Measurements from ENCODE around the gene CASP5.
"Not testable (repeated sequence)": the region's sequence is repeated elsewhere in the genome, so short reads cannot be mapped to it uniquely, and the experiment has no call there.

Gene CASP5

DNA sequence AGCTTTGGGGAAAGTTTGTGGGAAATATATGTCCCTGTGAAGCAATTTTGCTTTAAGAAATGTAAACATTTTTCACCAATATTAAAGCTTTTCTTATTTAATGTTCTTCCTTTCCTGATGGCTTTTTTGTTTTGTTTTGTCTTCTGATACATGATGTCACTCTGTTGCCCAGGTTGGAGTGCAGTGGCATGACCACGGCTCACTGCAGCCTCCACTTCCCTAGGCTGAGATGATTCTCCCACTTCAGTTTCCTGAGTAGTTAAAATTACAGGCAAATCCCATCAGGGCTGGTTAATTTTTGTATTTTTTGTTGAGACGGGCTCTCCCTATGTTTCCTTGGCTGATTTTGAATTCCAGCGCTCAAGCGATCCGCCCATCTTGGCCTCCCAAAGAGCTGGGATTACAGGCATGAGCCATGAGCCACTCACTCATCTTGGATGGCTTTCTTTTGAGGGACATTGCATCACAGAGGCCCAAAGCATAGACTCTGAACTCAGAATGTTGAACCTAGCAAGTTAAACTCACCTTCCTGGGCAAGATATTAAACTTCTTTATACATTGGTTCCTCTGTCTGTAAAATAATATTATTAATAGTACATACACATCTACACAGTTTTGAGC is 22.8 kb upstream of the CASP5 start:
- H3K27ac ChIP-seq (ENCODE audit: low read length): peak overlapping the region; percentile 93
- ATAC-seq (ENCODE audit: insufficient read depth, low read depth) (no peak), DNase-seq (no peak)
- H3K9me3 ChIP-seq (ENCODE audit: insufficient read depth, low read length, severe bottlenecking): no peaks in the 10 kb centered on the region
- H3K27me3 ChIP-seq (ENCODE audit: insufficient read depth, low read length, poor library complexity): no peaks in the 10 kb centered on the region
- peak overlapping the region in 1 of 2 experiments; percentile 65; a peak in 2 of 4 replicates for H3K4me3 ChIP-seq (ENCODE audit: low read depth in 1 of 2, low read length in 2 of 2)
- no peaks in the 10 kb centered on the region for H4K20me1 ChIP-seq (ENCODE audit: insufficient read depth, low read length)
- H3K36me3 ChIP-seq (ENCODE audit: insufficient read depth, low read length): peaks cover 9% of the 10 kb centered on the region
- TF ChIP-seq EZH2 (IDR thresholded peaks at IDR 0.05; ENCODE audit: borderline replicate concordance, low read depth, low read length, severe bottlenecking): no peak
- no peak for TF ChIP-seq CTCF (IDR thresholded peaks at IDR 0.05; ENCODE audit: borderline replicate concordance, extremely low read depth, low read length, poor library complexity, severe bottlenecking)
- H3K4me2 ChIP-seq (ENCODE audit: insufficient read depth, low read length): peak overlapping the region; percentile 71
- H3K79me2 ChIP-seq (ENCODE audit: insufficient read depth, low read length): peaks cover 15% of the 10 kb centered on the region
- peak overlapping the region; percentile 92 for H2AFZ ChIP-seq (ENCODE audit: low read depth, low read length)
- H3K9ac ChIP-seq (ENCODE audit: low read depth, low read length): peak overlapping the region; percentile 73
- H3K4me1 ChIP-seq (ENCODE audit: insufficient read depth, low read length): peaks cover 41% of the 10 kb centered on the region

- H2AFZ ChIP-seq (ENCODE audit: low read depth, low read length): peak within 1 kb of the TSS; percentile 92
- peaks cover 12% of the 10 kb centered on the region for H3K36me3 ChIP-seq (ENCODE audit: insufficient read depth, low read length)
- H3K79me2 ChIP-seq (ENCODE audit: insufficient read depth, low read length): peaks cover 15% of the 10 kb centered on the region
- H3K9ac ChIP-seq (ENCODE audit: low read depth, low read length): peak within 1 kb of the TSS; percentile 73
- DNase-seq (peak; percentile 75), ATAC-seq (ENCODE audit: insufficient read depth, low read depth) (peak; percentile 97)
- not testable (repeated sequence) for H3K27me3 ChIP-seq (ENCODE audit: insufficient read depth, low read length, poor library complexity); H4K20me1 ChIP-seq (ENCODE audit: insufficient read depth, low read length); H3K9me3 ChIP-seq (ENCODE audit: insufficient read depth, low read length, severe bottlenecking)
- peak within 1 kb of the TSS; percentile 93 for H3K27ac ChIP-seq (ENCODE audit: low read length)
- peak within 1 kb of the TSS; percentile 71 for H3K4me2 ChIP-seq (ENCODE audit: insufficient read depth, low read length)
- H3K4me1 ChIP-seq (ENCODE audit: insufficient read depth, low read length): peaks cover 41% of the 10 kb centered on the region
- H3K4me3 ChIP-seq (ENCODE audit: low read depth in 1 of 2, low read length in 2 of 2): peak within 1 kb of the TSS; percentile 53 to 65; a peak in 3 of 4 replicates
Measured at GRCh38 chr11:105044557-105045524, 21.9 kb upstream of the CASP5 start, which contains the start of gene CARD16. TSS of gene CARD16 (minus strand) at chr11:105045335. CDS start at chr11:105045297, 38 bp downstream.

GRCh38 chr11:105042178-105042577 is 19.2 kb upstream of the CASP5 start:
- H4K20me1 ChIP-seq (ENCODE audit: insufficient read depth, low read length): no peaks in the 10 kb centered on the region
- peaks cover 15% of the 10 kb centered on the region for H3K79me2 ChIP-seq (ENCODE audit: insufficient read depth, low read length)
- peak overlapping the region; percentile 71 for H3K4me2 ChIP-seq (ENCODE audit: insufficient read depth, low read length)
- H3K4me1 ChIP-seq (ENCODE audit: insufficient read depth, low read length): peaks cover 41% of the 10 kb centered on the region
- no peak overlapping the region for H3K9ac ChIP-seq (ENCODE audit: low read depth, low read length)
- TF ChIP-seq EZH2 (IDR thresholded peaks at IDR 0.05; ENCODE audit: borderline replicate concordance, low read depth, low read length, severe bottlenecking) (no peak), CTCF (IDR thresholded peaks at IDR 0.05; ENCODE audit: borderline replicate concordance, extremely low read depth, low read length, poor library complexity, severe bottlenecking) (no peak)
- H3K36me3 ChIP-seq (ENCODE audit: insufficient read depth, low read length): peaks cover 12% of the 10 kb centered on the region
- no peaks in the 10 kb centered on the region for H3K27me3 ChIP-seq (ENCODE audit: insufficient read depth, low read length, poor library complexity)
- H3K27ac ChIP-seq (ENCODE audit: low read length): no peak overlapping the region
- H3K4me3 ChIP-seq (ENCODE audit: low read depth in 1 of 2, low read length in 2 of 2): peak overlapping the region in 1 of 2 experiments; percentile 25; a peak in 1 of 4 replicates
- DNase-seq (no peak), ATAC-seq (ENCODE audit: insufficient read depth, low read depth) (no peak)
- H2AFZ ChIP-seq (ENCODE audit: low read depth, low read length): no peak overlapping the region
- no peaks in the 10 kb centered on the region for H3K9me3 ChIP-seq (ENCODE audit: insufficient read depth, low read length, severe bottlenecking)

- no peak for DNase-seq
- TF ChIP-seq CTCF (IDR thresholded peaks at IDR 0.05; ENCODE audit: borderline replicate concordance, extremely low read depth, low read length, poor library complexity, severe bottlenecking): no peak
- no peak overlapping the region for H3K4me3 ChIP-seq (ENCODE audit: low read depth in 1 of 2, low read length in 2 of 2)
- no peak overlapping the region for H2AFZ ChIP-seq (ENCODE audit: low read depth, low read length)
- no peak overlapping the region for H3K9ac ChIP-seq (ENCODE audit: low read depth, low read length)
- H3K4me1 ChIP-seq (ENCODE audit: insufficient read depth, low read length): peaks cover 40% of the 10 kb centered on the region
- H3K27me3 ChIP-seq (ENCODE audit: insufficient read depth, low read length, poor library complexity): no peaks in the 10 kb centered on the region
- peaks cover 12% of the 10 kb centered on the region for H3K36me3 ChIP-seq (ENCODE audit: insufficient read depth, low read length)
- H3K4me2 ChIP-seq (ENCODE audit: insufficient read depth, low read length): no peak overlapping the region
- no peaks in the 10 kb centered on the region for H3K9me3 ChIP-seq (ENCODE audit: insufficient read depth, low read length, severe bottlenecking)
- no peaks in the 10 kb centered on the region for H4K20me1 ChIP-seq (ENCODE audit: insufficient read depth, low read length)
- peaks cover 15% of the 10 kb centered on the region for H3K79me2 ChIP-seq (ENCODE audit: insufficient read depth, low read length)
- ATAC-seq (ENCODE audit: insufficient read depth, low read depth): no peak
- H3K27ac ChIP-seq (ENCODE audit: low read length): no peak overlapping the region
Measured at GRCh38 chr11:105040703-105041102, 17.7 kb upstream of the CASP5 start.

Measured in DND-41 (cell line).